Thymus (tissue), 14 donors: ENCODE results near the gene PITPNM3. TPM values are rescaled to one million over a fixed set of nuclear protein-coding genes. Genes with fewer than 3 reads are reported as not detected.

ENCODE experiments used
- DNase-seq, 9 donors: peaks; one replicate each; pipeline ENCODE4 v3.0.0-alpha.2; 2013; ENCODE audit warnings: low spot score in 9 of 9, low read depth in 6 of 9, missing footprints in 1 of 9
- H3K27ac ChIP-seq, 2 donors: one replicate each; pipeline ENCODE4 v1.5.1; 2013; ENCODE audit warnings: control low read depth in 1 of 2, low read depth in 1 of 2, low read length in 1 of 2, mild to moderate bottlenecking in 1 of 2, moderate library complexity in 1 of 2
- H3K27me3 ChIP-seq, 2 donors: one replicate each; pipeline ENCODE4 v1.5.1; 2013; ENCODE audit warnings: low read length in 1 of 2; ENCODE audit not compliant: control insufficient read depth in 2 of 2, insufficient read depth in 1 of 2
- H3K36me3 ChIP-seq, 2 donors: one replicate each; pipeline ENCODE4 v1.5.1; 2013; ENCODE audit warnings: low read length in 1 of 2, mild to moderate bottlenecking in 1 of 2, moderate library complexity in 1 of 2; ENCODE audit not compliant: control insufficient read depth in 2 of 2, insufficient read depth in 2 of 2
- H3K4me1 ChIP-seq, 2 donors: one replicate each; pipeline ENCODE4 v1.5.1; 2013; ENCODE audit warnings: low read length in 2 of 2; ENCODE audit not compliant: control insufficient read depth in 2 of 2, insufficient read depth in 2 of 2
- H3K4me3 ChIP-seq, 2 donors: one replicate each; pipeline ENCODE4 v1.5.1; 2013; ENCODE audit warnings: low read length in 2 of 2, control low read depth in 1 of 2, mild to moderate bottlenecking in 1 of 2
- H3K9me3 ChIP-seq, 2 donors: one replicate each; pipeline ENCODE4 v1.5.1; 2013; ENCODE audit warnings: low read length in 1 of 2, mild to moderate bottlenecking in 1 of 2; ENCODE audit not compliant: control insufficient read depth in 2 of 2, insufficient read depth in 1 of 2
- WGBS: extraction: QIAGEN DNeasy Blood & Tissue Kit; methylation state at CpG from one replicate; pipeline ENCODE4 v1.1.7; 2013; 5-methylcytosine and 5-hydroxymethylcytosine counted together
- long read RNA-seq, 10 donors: transcript quantifications; one replicate each; lab custom pipeline, GENCODE V29; 2026
- polyA plus RNA-seq: library from polyadenylated mRNA; stranded (reverse); fragments of 200-250 nt; gene quantifications from one replicate; pipeline ENCODE4 v1.2.3, GENCODE V29; 2013
- total RNA-seq: library from RNA; stranded (reverse); fragments of 120-200 nt; gene quantifications from one replicate; pipeline ENCODE4 v1.2.4, GENCODE V29; 2013
- donor health status: healthy.

Gene PITPNM3
- total RNA-seq (0.33 TPM), polyA plus RNA-seq (0.52 TPM)
- long read RNA-seq, donor 1, result 0 reads
- long read RNA-seq, donor 2, result 0 reads
- long read RNA-seq, donor 3, result 0 reads
- long read RNA-seq, donor 4, result 0 reads
- long read RNA-seq, donor 5, result 0 reads
- long read RNA-seq, donor 6, result 0 reads
- long read RNA-seq, donor 7, result 0 reads
- long read RNA-seq, donor 8, result 0 reads
- long read RNA-seq, donor 9, result 0 reads
- long read RNA-seq, donor 10, result 0 reads

DNA sequence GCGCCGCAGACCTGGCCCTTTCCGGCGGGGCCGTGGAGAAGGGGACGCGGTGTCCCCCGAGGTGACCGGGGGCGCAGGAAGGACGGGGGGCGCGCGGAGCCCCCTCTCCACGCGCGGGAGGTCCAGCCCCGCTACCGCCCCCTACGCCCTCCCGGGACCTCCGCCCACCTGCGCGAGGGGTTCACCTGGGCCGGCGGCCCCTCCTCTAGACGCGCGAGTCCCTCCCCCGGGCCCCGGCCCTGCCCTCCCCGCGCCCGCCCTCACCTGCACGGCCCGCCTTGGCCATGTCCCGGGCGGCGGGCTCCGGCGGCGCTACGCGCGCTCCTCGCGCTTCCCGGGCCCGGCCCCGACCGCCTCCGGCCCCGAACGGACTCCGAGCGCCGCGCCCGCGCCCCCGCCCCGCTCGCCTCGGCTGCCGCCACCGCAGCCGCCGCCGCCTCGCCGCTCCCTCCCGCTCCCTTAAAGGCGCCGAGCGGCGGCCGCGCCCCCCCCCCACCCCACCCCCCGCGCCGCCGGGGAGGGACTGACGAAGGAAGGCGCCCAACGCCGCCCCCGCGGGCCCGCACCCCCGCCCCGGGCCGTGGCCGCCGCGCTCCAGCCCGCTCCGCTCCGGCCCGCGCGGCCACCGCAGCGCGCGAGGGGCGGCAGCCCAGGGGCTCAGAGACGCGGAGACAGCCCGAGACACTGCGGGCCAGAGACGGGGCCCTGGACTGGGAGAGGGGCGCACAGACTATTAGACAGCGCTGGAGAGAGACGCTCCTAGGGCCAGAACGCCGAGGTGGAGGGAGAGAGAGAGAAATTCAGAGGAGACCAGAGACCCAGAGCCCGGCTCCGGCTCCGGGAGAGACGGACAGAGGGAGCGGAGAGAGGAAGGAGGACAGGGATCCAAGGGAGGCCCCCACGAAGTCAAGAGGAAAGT is at the start of gene PITPNM3:
Gene PITPNM3 (minus strand): TSS at position 435 of the 919 bp plus-strand sequence. CDS start 149 bp downstream, at position 286.
- no peaks in the 10 kb centered on the region for H3K36me3 ChIP-seq
- no peaks in the 10 kb centered on the region for H3K9me3 ChIP-seq
- DNase-seq, result no peak
- H3K27me3 ChIP-seq, result peaks cover 40 to 71% of the 10 kb centered on the region in 2 donors
- H3K4me3 ChIP-seq, result peak within 1 kb of the TSS in 1 of 2 donors; percentile 39
- H3K27ac ChIP-seq, result no peak within 1 kb of the TSS
- peaks cover 0 to 3% of the 10 kb centered on the region in 2 donors for H3K4me1 ChIP-seq
- 3% methylated on average over 120 of the region's 122 CpGs for WGBS

DNA sequence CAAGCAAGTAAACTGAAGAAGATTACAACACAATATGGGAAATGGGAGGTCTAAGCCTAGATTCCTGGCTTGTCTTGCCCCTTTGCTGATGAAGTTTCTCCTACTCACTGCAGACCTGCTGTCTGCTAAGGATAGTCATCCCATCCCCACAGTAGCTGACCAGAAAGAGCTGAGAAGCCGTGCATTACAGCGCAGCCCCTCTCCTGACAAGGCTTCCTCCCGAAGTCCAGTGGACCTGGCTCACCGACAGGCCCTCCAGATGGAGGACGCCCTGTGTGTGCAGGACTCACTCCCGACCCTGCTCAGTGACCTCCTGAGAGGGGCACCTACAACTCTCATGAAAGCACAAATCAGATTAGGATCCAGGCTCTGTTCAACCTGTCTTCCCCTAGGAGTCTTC is 48.8 kb upstream of the PITPNM3 start:
- no peaks in the 10 kb centered on the region for H3K9me3 ChIP-seq
- no peaks in the 10 kb centered on the region for H3K4me1 ChIP-seq
- no peak overlapping the region for H3K4me3 ChIP-seq
- DNase-seq, result no peak
- WGBS, result 99% methylated on average over 6 of the region's 6 CpGs
- H3K27me3 ChIP-seq, result no peaks in the 10 kb centered on the region
- no peak overlapping the region for H3K27ac ChIP-seq
- H3K36me3 ChIP-seq, result peaks cover 52 to 61% of the 10 kb centered on the region in 2 donors

DNA sequence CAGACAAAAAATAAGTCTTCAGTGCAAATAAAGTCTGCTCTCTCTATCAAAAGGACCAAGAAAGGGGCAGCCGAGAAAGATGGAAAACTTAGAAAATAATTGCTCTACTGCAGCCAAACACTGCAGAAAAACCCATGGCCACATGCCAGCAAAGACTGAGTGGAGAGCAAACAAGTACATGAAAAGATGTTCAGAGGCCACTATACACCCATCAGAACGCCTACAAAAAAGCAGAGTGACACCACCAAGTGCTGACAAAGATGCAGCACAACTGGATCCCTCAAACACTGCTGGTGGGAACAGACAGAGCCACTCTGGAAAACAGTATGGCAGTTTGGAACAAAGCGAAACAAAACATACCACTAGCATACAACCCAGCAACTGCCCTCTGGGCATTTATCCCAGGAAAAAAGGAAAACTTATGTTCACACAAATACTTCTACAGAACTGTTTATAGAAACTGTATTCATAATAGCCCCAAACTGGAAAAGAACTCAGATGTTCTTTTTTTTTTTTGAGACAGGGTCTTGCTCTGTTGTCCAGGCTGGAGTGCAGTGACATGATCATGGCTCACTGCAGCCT is 47.5 kb upstream of the PITPNM3 start:
- Histone ChIP-seq H3K36me3 (peaks cover 44 to 55% of the 10 kb centered on the region in 2 donors), H3K9me3 (no peaks in the 10 kb centered on the region), H3K27ac (no peak overlapping the region), H3K27me3 (no peaks in the 10 kb centered on the region), H3K4me3 (no peak overlapping the region), H3K4me1 (no peaks in the 10 kb centered on the region)
- 93% methylated on average over 3 of the region's 3 CpGs for WGBS
- DNase-seq, result no peak

DNA sequence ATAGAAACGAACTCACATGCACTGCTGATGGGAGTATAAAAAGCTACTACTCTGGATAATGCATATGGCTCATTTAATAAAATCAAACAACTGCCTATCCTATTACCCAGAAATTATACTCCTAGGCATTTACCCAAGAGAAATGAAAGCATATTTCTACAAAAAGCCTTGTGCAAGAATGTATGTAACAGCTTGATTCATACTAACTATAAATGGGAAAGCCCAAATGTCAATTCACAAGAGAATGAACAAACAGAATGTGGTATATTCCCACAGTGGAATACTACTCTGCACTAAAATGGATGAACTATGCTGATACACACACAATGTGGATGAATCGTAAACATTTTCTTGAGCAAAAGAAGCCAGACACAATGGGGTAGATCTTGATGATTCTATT is 45.8 kb upstream of the PITPNM3 start:
- no peaks in the 10 kb centered on the region for H3K9me3 ChIP-seq
- H3K36me3 ChIP-seq, result peaks cover 38 to 53% of the 10 kb centered on the region in 2 donors
- no peaks in the 10 kb centered on the region for H3K4me1 ChIP-seq
- DNase-seq, result no peak
- H3K4me3 ChIP-seq, result no peak overlapping the region
- no peaks in the 10 kb centered on the region for H3K27me3 ChIP-seq
- WGBS, result 98% methylated on average over 2 of the region's 2 CpGs
- no peak overlapping the region for H3K27ac ChIP-seq

DNA sequence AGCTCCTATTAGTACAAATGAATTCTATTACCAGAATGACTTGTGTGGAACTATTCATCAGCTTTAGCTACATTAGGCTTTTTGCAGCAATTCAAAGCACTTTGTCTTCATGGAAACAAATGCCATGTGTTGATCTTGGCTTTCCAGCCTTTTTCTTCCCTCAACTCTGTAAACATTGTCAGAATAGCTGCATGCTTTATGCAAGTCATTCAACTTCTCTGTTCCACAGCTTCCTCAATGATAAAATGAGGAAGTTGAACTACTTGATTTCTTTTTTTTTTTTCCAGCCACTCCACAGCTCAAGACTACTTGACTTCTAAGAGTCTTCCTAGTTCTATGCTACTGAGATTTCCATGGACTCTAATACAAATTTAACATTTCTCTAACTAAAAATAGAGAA is 43.0 kb upstream of the PITPNM3 start:
- Histone ChIP-seq H3K27me3 (no peaks in the 10 kb centered on the region), H3K36me3 (peaks cover 35 to 44% of the 10 kb centered on the region in 2 donors), H3K4me1 (no peaks in the 10 kb centered on the region), H3K27ac (no peak overlapping the region), H3K4me3 (no peak overlapping the region), H3K9me3 (no peaks in the 10 kb centered on the region)
- peak in 1 of 9 donors; percentile 5 for DNase-seq

DNA sequence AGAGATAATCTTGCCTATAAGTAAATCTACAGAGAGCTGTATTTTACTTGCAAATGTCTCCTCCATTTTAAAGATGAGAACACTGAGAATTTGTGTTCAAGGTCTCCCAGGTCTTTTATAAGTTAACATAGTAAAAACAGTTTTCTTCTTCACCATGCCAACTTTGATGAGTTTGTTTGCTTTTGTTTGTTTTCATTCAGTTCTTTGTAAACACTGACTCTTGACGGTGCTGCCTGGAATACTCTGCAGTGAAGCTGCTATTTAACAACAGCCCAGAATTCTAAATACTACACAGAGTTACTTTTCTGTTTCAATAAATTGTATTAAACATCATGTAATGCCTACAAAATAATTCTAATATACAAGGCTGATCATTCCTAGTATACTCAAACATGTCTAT is 41.4 kb upstream of the PITPNM3 start:
- no peaks in the 10 kb centered on the region for H3K4me1 ChIP-seq
- no peak overlapping the region for H3K4me3 ChIP-seq
- no peak for DNase-seq
- H3K27ac ChIP-seq, result no peak overlapping the region
- no peaks in the 10 kb centered on the region for H3K27me3 ChIP-seq
- H3K36me3 ChIP-seq, result peaks cover 36 to 49% of the 10 kb centered on the region in 2 donors
- H3K9me3 ChIP-seq, result no peaks in the 10 kb centered on the region
- 95% methylated on average over 1 of the region's 1 CpG for WGBS

DNA sequence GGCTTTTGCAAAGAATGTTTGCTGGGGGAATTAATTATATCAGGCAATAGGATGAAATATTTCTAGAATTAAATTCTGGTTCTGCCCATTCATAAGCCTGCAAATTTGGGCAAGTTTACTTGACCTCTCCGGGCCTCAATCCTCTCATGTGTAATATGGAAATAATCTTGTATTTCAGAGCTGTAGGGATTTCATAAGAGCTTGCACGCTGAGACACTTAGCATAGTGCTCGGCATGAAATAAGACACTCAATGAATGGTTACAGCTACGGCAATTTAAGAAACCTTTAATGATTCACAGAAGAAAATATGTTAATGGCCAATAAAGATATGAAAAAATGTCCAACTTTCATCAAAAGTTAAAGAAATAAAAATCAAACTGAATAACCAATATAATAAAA is 40.6 kb upstream of the PITPNM3 start:
- 98% methylated on average over 4 of the region's 4 CpGs for WGBS
- peaks cover 41 to 49% of the 10 kb centered on the region in 2 donors for H3K36me3 ChIP-seq
- no peak for DNase-seq
- H3K27ac ChIP-seq, result no peak overlapping the region
- no peak overlapping the region for H3K4me3 ChIP-seq
- H3K27me3 ChIP-seq, result no peaks in the 10 kb centered on the region
- H3K4me1 ChIP-seq, result no peaks in the 10 kb centered on the region
- H3K9me3 ChIP-seq, result no peaks in the 10 kb centered on the region

DNA sequence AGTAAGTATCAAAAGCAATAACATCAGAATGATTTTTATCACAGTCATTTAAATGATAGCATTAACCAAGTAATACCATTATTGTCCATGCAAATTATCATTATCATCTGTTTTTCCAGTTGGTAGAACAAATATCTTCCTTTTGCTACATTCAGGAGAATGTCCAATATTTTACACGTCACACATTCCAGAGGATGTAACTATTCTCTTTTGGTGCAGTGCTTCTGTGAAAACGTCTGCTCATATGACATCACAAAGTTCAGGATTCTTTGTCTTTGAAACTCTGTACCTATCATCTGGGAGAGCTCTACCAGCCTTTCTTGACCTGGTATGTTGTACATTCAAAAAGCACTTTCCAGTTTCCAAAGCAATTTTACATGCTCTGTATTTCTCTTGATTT is 40.2 kb upstream of the PITPNM3 start:
- H3K36me3 ChIP-seq, result peaks cover 45 to 52% of the 10 kb centered on the region in 2 donors
- H3K27ac ChIP-seq, result no peak overlapping the region
- no peak overlapping the region for H3K4me3 ChIP-seq
- no peak for DNase-seq
- no peaks in the 10 kb centered on the region for H3K27me3 ChIP-seq
- no peaks in the 10 kb centered on the region for H3K4me1 ChIP-seq
- WGBS, result 99% methylated on average over 2 of the region's 2 CpGs
- no peaks in the 10 kb centered on the region for H3K9me3 ChIP-seq

DNA sequence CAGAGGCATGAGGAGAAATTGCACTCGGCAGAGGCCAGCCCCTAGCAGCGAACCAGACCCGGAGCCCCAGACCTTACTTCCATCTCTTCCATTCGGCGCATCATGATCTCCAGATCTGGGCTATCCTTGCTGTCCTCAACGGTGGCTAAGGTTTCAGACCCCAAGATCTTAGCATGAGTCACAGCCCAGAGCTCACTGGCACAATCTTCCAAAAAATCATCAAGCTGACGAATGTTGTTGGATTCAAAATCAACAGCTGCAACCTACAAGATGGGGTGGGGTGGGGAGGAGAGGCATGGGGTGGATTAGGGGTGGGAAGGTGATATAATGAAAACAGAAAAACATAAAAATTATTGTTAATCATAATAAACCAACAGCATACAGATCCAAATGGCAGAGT is 39.7 kb upstream of the PITPNM3 start:
- DNase-seq, result no peak
- Histone ChIP-seq H3K4me1 (no peaks in the 10 kb centered on the region), H3K27me3 (no peaks in the 10 kb centered on the region), H3K36me3 (peaks cover 45 to 51% of the 10 kb centered on the region in 2 donors), H3K4me3 (no peak overlapping the region), H3K9me3 (no peaks in the 10 kb centered on the region), H3K27ac (no peak overlapping the region)
- 98% methylated on average over 7 of the region's 7 CpGs for WGBS
